A673 (cell line): ENCODE results near the gene NEMF. TPM values are rescaled to one million over a fixed set of nuclear protein-coding genes. Genes with fewer than 3 reads are reported as not detected.
"Not testable (repeated sequence)": the region's sequence is repeated elsewhere in the genome, so short reads cannot be mapped to it uniquely, and the experiment has no call there.

Experiments
- BruUV-seq: library from RNA; stranded (reverse); fragments of 400-500 nt; replicated peaks from 2 replicates; lab custom pipeline; 2021; lab: Mats Ljungman, UMichigan
- CTCF ChIA-PET: fragments of 300-600 bp; sonication (Branson Sonifier 250); formaldehyde crosslinking; loops from one replicate; lab custom pipeline; 2022; ENCODE audit warnings: antibody characterized with exemption; lab: Charles Lee
- POLR2A ChIA-PET: fragments of 300-600 bp; sonication (Branson Sonifier 250); formaldehyde crosslinking; loops from one replicate; lab custom pipeline; 2022; ENCODE audit warnings: antibody characterized with exemption; ENCODE audit not compliant: low non-redundant PET; lab: Charles Lee
- DNase-seq: peaks from one replicate; pipeline ENCODE4 v3.0.0-alpha.2; 2015; ENCODE audit warnings: low spot score
- H3K27ac ChIP-seq: fragments of 200-600 bp; sonication (generic); 2 replicates; pipeline ENCODE4 v1.5.1; 2016; ENCODE audit warnings: mixed run types, low read depth, mild to moderate bottlenecking, mixed read lengths, antibody characterized with exemption, low read length; ENCODE audit not compliant: poor library complexity, severe bottlenecking
- H3K27me3 ChIP-seq: fragments of 200-600 bp; sonication (generic); replicated peaks from 2 replicates; pipeline ENCODE4 v1.6.1; 2017; ENCODE audit warnings: mixed run types, low read depth, mild to moderate bottlenecking, mixed read lengths, antibody characterized with exemption, low read length; ENCODE audit not compliant: insufficient read depth, poor library complexity
- H3K36me3 ChIP-seq: fragments of 200-600 bp; sonication (generic); 2 replicates; pipeline ENCODE4 v1.6.1; 2016; ENCODE audit warnings: mixed run types, mild to moderate bottlenecking, mixed read lengths, antibody characterized with exemption, low read length; ENCODE audit not compliant: insufficient read depth, poor library complexity, severe bottlenecking
- H3K4me1 ChIP-seq: fragments of 200-600 bp; sonication (generic); 2 replicates; pipeline ENCODE4 v1.6.1; 2017; ENCODE audit warnings: mixed run types, mild to moderate bottlenecking, mixed read lengths, antibody characterized with exemption, low read length; ENCODE audit not compliant: insufficient read depth, poor library complexity, severe bottlenecking
- H3K4me3 ChIP-seq: fragments of 200-600 bp; sonication (generic); 2 replicates; pipeline ENCODE4 v1.5.1; 2016; ENCODE audit warnings: low read depth, mixed run types, mild to moderate bottlenecking, mixed read lengths, low read length; ENCODE audit not compliant: poor library complexity, severe bottlenecking
- H3K9me3 ChIP-seq: fragments of 200-600 bp; sonication (generic); 2 replicates; pipeline ENCODE4 v1.6.1; 2016; ENCODE audit warnings: mixed run types, low read depth, mild to moderate bottlenecking, mixed read lengths, antibody characterized with exemption, low read length; ENCODE audit not compliant: poor library complexity, severe bottlenecking
- EZH2 ChIP-seq: fragments of 200-600 bp; sonication (generic); IDR thresholded peaks from 2 replicates; pipeline ENCODE4 v1.6.1; 2017; ENCODE audit warnings: borderline replicate concordance, low read depth, mild to moderate bottlenecking, mixed read lengths, antibody characterized with exemption, low read length; ENCODE audit not compliant: poor library complexity, severe bottlenecking
- intact Hi-C: fragments of 100-400 bp; cut with micrococcal nuclease; formaldehyde crosslinking; loops from one replicate; pipeline ENCODE4 v1.10.0; 2022; ENCODE audit not compliant: unreplicated experiment
- total RNA-seq: library from RNA; stranded (reverse); gene quantifications from 2 replicates; pipeline ENCODE4 v1.2.3, GENCODE V29; 2021
- TF ChIP-seq, protein P1 (sequence below): fragments of 300-800, 200-600 bp; sonication (generic); conservative IDR thresholded peaks from 2 replicates; pipeline ENCODE4 v1.5.1; 2017; ENCODE audit warnings: low read depth, mild to moderate bottlenecking, antibody characterized with exemption, low read length, moderate library complexity, mixed read lengths

NEMF gene
- total RNA-seq, 1 experiment from 2014 or later, result 77.5 TPM

DNA sequence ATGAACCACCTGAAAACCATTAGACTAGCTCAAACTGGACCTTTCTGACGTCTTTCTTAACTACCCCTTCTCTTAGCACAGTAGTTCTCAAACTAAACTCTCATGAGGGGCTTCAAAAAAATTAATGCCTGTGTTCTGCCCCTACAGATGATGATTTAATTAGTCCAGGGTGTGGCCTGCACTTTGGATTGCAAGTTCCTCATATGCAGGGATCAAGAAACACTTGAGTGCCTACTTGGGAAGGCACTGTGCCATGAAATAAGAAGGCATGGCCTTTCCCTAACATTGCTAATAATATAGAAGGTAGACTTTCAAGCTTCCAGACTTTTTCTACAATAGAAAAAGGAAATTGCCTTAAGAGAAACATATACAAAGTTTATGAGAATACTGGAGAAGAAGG is 107.4 kb downstream of the NEMF start:
- POLR2A ChIA-PET, result no interaction called here
- no peaks in the 10 kb centered on the region for H3K4me1 ChIP-seq
- no peaks in the 10 kb centered on the region for H3K9me3 ChIP-seq
- no peak overlapping the region for H3K4me3 ChIP-seq
- TF ChIP-seq, protein P1, sequence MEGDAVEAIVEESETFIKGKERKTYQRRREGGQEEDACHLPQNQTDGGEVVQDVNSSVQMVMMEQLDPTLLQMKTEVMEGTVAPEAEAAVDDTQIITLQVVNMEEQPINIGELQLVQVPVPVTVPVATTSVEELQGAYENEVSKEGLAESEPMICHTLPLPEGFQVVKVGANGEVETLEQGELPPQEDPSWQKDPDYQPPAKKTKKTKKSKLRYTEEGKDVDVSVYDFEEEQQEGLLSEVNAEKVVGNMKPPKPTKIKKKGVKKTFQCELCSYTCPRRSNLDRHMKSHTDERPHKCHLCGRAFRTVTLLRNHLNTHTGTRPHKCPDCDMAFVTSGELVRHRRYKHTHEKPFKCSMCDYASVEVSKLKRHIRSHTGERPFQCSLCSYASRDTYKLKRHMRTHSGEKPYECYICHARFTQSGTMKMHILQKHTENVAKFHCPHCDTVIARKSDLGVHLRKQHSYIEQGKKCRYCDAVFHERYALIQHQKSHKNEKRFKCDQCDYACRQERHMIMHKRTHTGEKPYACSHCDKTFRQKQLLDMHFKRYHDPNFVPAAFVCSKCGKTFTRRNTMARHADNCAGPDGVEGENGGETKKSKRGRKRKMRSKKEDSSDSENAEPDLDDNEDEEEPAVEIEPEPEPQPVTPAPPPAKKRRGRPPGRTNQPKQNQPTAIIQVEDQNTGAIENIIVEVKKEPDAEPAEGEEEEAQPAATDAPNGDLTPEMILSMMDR, result no peak
- TF ChIP-seq EZH2, result no peak
- no peak overlapping the region for H3K27ac ChIP-seq
- CTCF ChIA-PET, result no interaction called here
- H3K27me3 ChIP-seq, result no peaks in the 10 kb centered on the region
- no peak for DNase-seq
- H3K36me3 ChIP-seq, result no peaks in the 10 kb centered on the region
- BruUV-seq, result no TSS peak
- intact Hi-C loops, result no loop called here

DNA sequence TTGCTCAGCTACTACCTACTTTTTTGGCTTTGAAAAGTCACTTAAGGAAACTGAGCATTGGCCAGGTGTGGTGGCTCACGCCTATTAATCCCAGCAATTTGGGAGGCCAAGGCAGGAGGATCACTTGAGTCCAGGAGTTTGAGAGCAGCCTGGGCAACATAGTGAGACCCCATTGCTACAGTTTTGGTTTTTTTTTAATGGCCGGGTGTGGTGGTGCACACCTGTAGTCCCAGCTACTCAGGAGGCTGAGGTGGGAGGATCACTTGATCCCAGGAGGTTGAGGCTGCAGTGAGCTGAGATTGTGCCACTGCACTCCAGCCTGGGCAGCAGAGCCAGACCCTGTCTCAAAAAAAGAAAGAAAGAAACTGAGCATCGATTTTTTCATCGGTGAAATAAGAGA is 116.9 kb downstream of the NEMF start:
- H3K36me3 ChIP-seq, H3K27me3 ChIP-seq, H3K4me3 ChIP-seq, DNase-seq, CTCF ChIA-PET, H3K4me1 ChIP-seq, intact Hi-C loops, BruUV-seq, H3K27ac ChIP-seq, POLR2A ChIA-PET, H3K9me3 ChIP-seq: not testable (repeated sequence)

DNA sequence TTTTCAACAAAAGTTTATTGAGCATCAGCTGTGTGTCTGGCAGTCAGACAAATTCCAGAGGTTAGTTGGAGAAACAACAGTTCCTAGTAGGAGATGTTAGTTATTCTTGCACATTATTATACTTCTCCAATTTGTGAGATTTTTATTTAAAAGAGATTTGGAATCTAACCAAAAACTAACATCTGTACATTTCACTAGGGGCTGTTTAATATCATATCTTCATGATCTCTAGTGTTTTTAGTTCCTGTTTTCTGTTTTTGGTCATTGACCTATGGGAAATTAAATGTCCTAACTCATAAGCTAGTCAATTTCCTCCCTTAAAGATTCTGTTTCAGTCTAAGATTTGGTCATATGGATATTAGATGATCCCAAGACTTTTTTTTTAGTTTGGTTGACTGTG is 118.8 kb downstream of the NEMF start:
- ChIA-PET CTCF (no interaction called here), POLR2A (no interaction called here)
- Histone ChIP-seq H3K4me1 (no peaks in the 10 kb centered on the region), H3K27ac (no peak overlapping the region), H3K27me3 (no peaks in the 10 kb centered on the region), H3K9me3 (no peaks in the 10 kb centered on the region), H3K36me3 (no peaks in the 10 kb centered on the region), H3K4me3 (no peak overlapping the region)
- BruUV-seq, result no TSS peak
- DNase-seq, result no peak
- intact Hi-C loops, result no loop called here
- TF ChIP-seq, protein P1, result no peak
- no peak for TF ChIP-seq EZH2

DNA sequence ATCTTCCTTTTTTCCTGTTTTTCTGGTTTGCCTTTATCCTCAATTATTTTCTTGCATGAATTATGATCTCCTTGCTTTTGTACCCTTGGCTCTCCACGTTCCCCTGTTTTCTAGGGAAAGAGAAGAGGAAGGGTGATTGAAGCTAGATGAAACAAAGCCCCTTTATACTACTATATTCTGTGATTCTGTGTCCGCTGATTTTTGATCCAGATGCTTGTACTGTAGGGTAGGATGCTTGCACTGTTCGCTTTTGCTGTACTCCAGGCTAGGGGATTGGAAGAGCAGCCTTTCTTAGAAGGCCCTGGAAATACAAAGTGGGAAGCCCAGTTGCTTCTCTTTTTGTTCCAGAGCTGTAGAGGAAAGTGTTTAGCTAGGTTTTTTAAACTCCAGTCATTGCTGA is 119.7 kb downstream of the NEMF start:
- Histone ChIP-seq H3K9me3 (no peaks in the 10 kb centered on the region), H3K4me1 (no peaks in the 10 kb centered on the region), H3K27ac (no peak overlapping the region), H3K27me3 (no peaks in the 10 kb centered on the region), H3K36me3 (no peaks in the 10 kb centered on the region), H3K4me3 (no peak overlapping the region)
- BruUV-seq, result no TSS peak
- intact Hi-C loops, result no loop called here
- POLR2A ChIA-PET, result no interaction called here
- CTCF ChIA-PET, result no interaction called here
- TF ChIP-seq EZH2, result no peak
- TF ChIP-seq, protein P1, result no peak
- no peak for DNase-seq
